ENCODE results near the gene MYBPC1.
A peak's percentile ranks its signal among the peaks of the same experiment; 100 is the strongest.
"Not testable (repeated sequence)": the region's sequence is repeated elsewhere in the genome, so short reads cannot be mapped to it uniquely, and the experiment has no call there.

MYBPC1 gene

DNA sequence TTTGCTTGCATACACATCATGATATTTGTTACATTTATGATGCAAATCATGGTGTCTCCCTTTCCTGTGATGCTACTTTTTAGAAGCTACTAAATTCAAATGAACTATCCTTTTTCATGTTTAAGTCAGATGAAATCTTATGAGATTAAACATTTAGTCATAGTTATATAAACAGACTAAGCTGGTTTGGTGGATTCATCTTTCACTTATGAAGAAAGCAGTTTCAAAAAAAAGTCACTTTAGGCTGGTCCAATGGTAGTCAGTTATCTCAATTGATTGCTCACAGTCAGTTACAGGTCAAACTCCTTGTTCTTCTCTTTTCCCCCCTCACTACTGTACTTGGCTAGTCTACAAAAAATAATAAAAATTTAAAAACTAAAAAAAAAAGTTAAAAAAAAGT lies 124.8 kb downstream of the MYBPC1 start:
- H3K4me3 ChIP-seq (replicated peaks in 1 of 2; ENCODE audit: low read depth in 2 of 2, low read length in 2 of 2) = no peak overlapping the region
- peak in 1 of 2 donors; percentile 38 for DNase-seq (ENCODE audit: low read depth in 2 of 2)
- TF ChIP-seq, protein P1, sequence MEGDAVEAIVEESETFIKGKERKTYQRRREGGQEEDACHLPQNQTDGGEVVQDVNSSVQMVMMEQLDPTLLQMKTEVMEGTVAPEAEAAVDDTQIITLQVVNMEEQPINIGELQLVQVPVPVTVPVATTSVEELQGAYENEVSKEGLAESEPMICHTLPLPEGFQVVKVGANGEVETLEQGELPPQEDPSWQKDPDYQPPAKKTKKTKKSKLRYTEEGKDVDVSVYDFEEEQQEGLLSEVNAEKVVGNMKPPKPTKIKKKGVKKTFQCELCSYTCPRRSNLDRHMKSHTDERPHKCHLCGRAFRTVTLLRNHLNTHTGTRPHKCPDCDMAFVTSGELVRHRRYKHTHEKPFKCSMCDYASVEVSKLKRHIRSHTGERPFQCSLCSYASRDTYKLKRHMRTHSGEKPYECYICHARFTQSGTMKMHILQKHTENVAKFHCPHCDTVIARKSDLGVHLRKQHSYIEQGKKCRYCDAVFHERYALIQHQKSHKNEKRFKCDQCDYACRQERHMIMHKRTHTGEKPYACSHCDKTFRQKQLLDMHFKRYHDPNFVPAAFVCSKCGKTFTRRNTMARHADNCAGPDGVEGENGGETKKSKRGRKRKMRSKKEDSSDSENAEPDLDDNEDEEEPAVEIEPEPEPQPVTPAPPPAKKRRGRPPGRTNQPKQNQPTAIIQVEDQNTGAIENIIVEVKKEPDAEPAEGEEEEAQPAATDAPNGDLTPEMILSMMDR (IDR thresholded peaks at IDR 0.05; ENCODE audit: low read depth, low read length) = no peak

DNA sequence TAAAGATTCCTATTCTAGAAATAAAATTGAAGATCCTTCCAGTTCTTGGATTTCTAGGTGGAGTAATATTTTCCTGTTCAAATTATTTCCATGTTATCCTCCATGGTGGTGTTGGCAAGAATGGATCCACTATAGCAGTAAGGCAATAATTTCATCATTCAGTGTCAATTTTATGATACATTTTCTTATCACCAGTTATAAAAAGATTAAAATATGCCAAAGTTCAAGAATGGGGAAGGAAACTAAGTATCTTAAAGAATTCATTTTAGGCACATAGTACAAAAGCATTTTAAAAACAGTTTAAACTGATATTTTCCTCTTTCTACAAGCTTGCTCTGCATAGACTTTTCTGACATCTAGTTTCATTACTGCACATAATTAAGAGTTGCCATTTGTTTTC lies 125.3 kb downstream of the MYBPC1 start:
- TF ChIP-seq, protein P1 (IDR thresholded peaks at IDR 0.05; ENCODE audit: low read depth, low read length) = no peak
- no peak for DNase-seq (ENCODE audit: low read depth in 2 of 2)
- no peak overlapping the region for H3K4me3 ChIP-seq (replicated peaks in 1 of 2; ENCODE audit: low read depth in 2 of 2, low read length in 2 of 2)

DNA sequence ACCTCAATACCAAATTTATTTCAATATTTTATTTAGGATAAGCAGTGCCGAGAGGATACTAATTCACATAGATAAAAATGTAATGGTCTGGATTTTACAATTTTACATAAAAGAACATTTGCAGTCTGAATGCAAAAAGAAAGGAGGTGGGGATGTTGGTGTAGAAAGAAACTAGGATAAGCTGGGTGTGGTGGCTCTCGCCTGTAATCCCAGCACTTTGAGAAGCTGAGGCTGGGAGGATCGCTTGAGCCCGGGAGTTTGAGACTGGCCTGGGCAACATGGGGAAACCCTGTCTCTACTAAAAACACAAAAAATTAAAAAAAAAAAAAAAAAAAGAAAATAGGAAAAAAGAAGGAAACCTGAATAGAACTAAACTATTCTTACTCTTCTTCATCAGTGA lies 127.6 kb downstream of the MYBPC1 start:
- DNase-seq (ENCODE audit: low read depth in 2 of 2) = no peak
- TF ChIP-seq, protein P1 (IDR thresholded peaks at IDR 0.05; ENCODE audit: low read depth, low read length) = no peak
- no peak overlapping the region for H3K4me3 ChIP-seq (replicated peaks in 1 of 2; ENCODE audit: low read depth in 2 of 2, low read length in 2 of 2)

DNA sequence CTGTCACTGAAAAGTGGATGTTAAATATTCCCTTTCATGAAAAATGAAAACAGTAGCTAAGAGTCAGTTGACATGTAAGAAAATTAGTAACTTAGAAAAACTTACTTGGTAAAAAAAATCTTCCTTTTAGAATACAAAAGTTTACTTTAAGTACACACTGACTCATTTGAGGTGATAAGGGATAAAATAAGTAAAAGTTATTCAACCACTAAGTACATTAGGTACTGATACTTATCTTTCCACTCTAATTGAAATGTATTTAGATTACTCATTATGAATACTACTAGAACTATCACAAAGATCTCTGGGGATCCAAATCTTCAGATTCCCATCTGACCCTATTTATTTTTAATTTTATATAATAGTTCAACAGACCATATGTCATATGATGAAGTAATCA lies 132.3 kb downstream of the MYBPC1 start:
- TF ChIP-seq, protein P1 (IDR thresholded peaks at IDR 0.05; ENCODE audit: low read depth, low read length) = no peak
- DNase-seq (ENCODE audit: low read depth in 2 of 2) = no peak
- no peak overlapping the region for H3K4me3 ChIP-seq (replicated peaks in 1 of 2; ENCODE audit: low read depth in 2 of 2, low read length in 2 of 2)

DNA sequence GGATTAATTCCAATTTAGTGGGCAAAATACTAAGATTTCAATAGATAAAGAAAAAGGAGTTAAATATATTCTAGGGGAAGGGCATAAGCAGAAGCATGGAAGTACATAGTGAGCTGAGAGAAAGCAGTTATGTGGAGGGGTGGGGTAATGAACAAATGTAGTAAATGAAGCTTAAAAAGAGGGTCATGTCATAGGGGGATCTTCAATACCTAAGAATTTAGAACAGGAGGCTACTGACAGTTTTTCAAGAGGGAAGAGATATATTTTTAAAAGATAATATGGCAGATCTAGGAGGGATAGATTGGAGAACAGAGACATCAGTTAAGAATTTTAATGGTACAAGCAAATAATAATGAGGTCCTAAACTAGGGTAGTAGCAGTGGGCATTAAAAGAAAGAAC lies 135.1 kb downstream of the MYBPC1 start:
- no peak overlapping the region for H3K4me3 ChIP-seq (replicated peaks in 1 of 2; ENCODE audit: low read depth in 2 of 2, low read length in 2 of 2)
- TF ChIP-seq, protein P1 (IDR thresholded peaks at IDR 0.05; ENCODE audit: low read depth, low read length) = no peak
- DNase-seq (ENCODE audit: low read depth in 2 of 2) = no peak

DNA sequence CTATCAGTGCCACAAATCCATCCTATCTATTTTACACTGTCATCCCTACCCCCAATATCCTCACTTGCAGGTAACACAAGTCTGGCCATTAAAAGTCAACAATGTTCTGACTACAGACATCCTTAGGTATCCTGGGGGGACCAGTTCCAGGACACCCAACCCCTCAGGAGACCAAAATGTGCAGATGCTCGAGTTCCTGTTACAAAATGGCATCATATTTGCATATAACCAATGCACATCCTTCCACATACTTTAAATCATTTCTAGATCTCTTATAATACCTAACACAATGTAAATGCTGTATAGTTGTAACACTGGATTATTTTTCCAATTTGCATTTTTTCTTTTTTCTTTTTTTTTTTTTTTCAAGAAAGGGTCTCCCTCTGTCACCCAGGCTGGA lies 137.5 kb downstream of the MYBPC1 start:
- TF ChIP-seq, protein P1 (IDR thresholded peaks at IDR 0.05; ENCODE audit: low read depth, low read length) = no peak
- DNase-seq (ENCODE audit: low read depth in 2 of 2) = no peak
- no peak overlapping the region for H3K4me3 ChIP-seq (replicated peaks in 1 of 2; ENCODE audit: low read depth in 2 of 2, low read length in 2 of 2)

DNA sequence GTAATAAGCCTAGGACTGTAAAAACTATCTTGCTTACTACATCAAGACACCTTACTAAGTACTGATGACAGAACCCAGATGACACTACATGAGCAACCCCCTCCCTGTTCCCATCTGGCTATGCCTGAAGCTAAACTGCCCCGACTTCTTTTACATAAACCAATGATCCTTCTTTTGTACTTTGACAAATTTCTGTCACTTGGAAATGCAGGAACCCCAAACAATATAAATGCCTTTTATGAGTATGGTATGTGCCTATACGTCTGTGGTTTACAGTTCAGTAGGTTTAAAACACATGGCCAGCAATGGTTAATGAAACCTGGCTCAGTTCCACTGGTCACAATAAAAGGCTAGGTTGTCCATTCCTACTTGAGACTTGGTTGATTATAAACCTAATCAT lies 138.4 kb downstream of the MYBPC1 start:
- no peak overlapping the region for H3K4me3 ChIP-seq (replicated peaks in 1 of 2; ENCODE audit: low read depth in 2 of 2, low read length in 2 of 2)
- TF ChIP-seq, protein P1 (IDR thresholded peaks at IDR 0.05; ENCODE audit: low read depth, low read length) = no peak
- no peak for DNase-seq (ENCODE audit: low read depth in 2 of 2)

DNA sequence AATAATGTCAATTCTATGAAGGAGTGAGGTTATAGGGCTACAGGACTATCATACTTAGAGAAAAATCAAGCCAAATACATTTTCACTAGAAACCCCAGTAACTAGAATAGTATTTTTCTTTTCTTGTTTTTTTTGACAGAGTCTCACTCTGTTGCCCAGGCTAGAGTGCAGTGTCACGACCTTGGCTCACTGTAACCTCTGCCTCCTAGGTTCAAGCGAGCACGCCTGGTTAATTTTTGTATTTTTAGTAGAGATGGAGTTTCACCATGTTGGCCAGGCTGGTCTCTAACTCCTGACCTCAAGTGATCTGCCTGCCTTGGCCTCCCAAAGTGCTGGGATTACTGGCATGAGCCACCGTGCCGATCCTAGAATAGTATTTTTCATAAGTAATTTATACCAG lies 139.7 kb downstream of the MYBPC1 start:
- not testable (repeated sequence) for DNase-seq (ENCODE audit: low read depth in 2 of 2); H3K4me3 ChIP-seq (replicated peaks in 1 of 2; ENCODE audit: low read depth in 2 of 2, low read length in 2 of 2)
